ENCODE data around the gene ARVCF. TPM values are rescaled to one million over a fixed set of nuclear protein-coding genes. Genes with fewer than 3 reads are reported as not detected.

ARVCF gene
- total and polyA plus RNA-seq, 12 donors, result 22.2 to 58.9 (median 32.1) TPM

DNA sequence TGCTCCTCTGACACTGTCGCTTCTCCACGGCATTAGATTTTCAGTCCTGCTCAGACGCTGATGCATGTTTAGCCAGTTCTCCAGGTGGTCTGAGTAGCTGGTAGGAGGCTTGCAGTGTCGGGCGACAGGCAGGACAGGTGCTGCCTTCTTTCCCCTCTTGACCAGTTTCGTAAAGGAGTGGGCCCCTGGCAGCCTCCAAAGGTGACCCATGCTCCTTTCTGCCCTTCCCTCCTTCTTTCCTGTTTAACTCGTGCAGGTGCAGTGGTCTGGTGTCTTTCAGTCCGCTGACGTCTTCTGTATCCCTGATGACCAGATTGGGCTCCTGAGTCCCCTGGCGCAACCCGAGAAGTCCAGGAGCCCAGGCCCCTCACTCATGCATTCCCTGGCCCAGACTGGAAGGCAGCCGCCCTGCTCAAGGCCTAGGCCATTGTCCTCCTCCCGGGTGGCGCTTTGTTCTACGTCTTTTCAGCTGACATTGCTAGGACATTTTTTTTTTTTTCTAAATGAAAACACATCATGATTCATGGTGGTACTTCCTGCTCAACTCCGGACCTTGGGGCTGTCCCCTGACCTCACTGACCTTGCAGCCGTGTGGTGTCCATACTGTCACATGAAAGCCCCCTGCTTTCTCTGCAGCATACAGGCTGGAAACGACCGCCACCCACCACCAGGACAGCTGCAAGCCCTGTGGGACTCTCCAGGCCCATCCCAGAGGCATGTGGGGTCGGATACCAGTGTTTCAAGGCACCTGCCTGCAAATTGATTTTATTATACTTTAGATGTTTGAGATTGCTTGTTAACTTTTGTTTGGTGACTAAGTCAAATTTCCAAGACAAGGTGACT lies 49.5 kb downstream of the ARVCF start:
- Histone ChIP-seq H3K36me3 (peaks cover 0 to 89% (median 33%) of the 10 kb centered on the region in 9 donors), H3K9me3 (no peaks in the 10 kb centered on the region), H3K4me3 (no peak overlapping the region), H3K4me1 (peaks cover 4 to 20% (median 13%) of the 10 kb centered on the region in 9 donors), H3K27me3 (no peaks in the 10 kb centered on the region), H3K27ac (no peak overlapping the region)
- no peak for ATAC-seq
- no peak for DNase-seq
- TF ChIP-seq, protein P1, sequence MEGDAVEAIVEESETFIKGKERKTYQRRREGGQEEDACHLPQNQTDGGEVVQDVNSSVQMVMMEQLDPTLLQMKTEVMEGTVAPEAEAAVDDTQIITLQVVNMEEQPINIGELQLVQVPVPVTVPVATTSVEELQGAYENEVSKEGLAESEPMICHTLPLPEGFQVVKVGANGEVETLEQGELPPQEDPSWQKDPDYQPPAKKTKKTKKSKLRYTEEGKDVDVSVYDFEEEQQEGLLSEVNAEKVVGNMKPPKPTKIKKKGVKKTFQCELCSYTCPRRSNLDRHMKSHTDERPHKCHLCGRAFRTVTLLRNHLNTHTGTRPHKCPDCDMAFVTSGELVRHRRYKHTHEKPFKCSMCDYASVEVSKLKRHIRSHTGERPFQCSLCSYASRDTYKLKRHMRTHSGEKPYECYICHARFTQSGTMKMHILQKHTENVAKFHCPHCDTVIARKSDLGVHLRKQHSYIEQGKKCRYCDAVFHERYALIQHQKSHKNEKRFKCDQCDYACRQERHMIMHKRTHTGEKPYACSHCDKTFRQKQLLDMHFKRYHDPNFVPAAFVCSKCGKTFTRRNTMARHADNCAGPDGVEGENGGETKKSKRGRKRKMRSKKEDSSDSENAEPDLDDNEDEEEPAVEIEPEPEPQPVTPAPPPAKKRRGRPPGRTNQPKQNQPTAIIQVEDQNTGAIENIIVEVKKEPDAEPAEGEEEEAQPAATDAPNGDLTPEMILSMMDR (IDR thresholded peaks at IDR 0.05), result no peak
- WGBS, 2 donors, result 71 to 73% methylated on average over 20 of the region's 20 CpGs
- intact Hi-C loops (cut with DNase I), result loop anchor here in 4 of 10 donors (2.0 to 10.0 kb wide), 4 partner anchors 20 to 168 kb away; partner anchors contain the start of genes RANBP1 (in 1 of the 4), TRMT2A (in 1 of the 4) and ZDHHC8 (in 1 of the 4)

DNA sequence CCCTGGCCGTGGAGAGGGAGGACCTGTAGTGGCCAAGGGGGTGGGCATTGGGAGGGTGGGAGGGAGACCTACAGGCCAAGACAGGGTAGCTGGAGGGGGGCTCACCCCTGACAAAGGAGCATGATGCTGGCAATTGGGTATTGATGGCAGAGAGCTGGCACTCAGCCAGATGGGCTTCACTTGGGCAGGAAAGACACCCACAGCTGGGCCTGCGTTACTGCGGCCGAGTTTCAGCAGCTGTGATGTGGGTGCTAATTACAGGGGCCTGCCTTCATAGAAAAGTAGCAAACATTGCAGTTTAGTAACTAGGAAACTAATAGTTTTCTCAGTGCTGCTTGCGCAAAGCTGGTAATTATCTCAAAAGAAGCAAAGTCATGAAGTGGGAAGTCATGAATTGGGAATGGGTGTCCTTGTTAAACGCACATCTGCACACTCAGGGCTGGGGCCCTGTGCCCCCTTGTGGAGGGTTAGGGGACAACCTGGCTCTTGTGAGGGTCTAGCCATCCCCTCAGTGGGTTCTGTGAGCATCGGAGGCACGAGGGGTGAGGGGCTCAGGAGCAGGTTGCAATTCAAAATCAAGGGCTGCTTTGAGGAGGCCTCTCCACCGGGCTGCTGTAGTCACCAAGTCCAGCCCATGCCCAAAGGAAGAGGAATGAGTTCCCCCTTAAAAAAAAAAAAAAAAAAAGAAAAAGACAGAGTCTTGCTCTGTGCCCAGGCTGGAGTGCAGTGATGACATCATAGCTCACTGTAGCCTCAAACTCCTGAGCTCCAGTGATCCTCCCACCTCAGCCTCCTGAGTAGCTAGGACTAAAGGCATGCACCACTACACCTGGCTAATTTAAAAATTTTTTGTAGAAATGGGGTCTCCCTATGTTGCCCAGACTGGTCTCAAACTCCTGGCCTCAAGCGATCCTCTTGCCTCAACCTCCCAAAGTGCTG lies 50.6 kb downstream of the ARVCF start:
- TF ChIP-seq, protein P1 (IDR thresholded peaks at IDR 0.05), result peak in 3 of 9 donors; percentile 17 to 31 (median 22)
- intact Hi-C loops (cut with DNase I), result loop anchor here in 4 of 10 donors (2.0 to 10.0 kb wide), 4 partner anchors 21 to 169 kb away; partner anchors contain the start of genes RANBP1 (in 1 of the 4), TRMT2A (in 1 of the 4) and ZDHHC8 (in 1 of the 4)
- no peak for DNase-seq

DNA sequence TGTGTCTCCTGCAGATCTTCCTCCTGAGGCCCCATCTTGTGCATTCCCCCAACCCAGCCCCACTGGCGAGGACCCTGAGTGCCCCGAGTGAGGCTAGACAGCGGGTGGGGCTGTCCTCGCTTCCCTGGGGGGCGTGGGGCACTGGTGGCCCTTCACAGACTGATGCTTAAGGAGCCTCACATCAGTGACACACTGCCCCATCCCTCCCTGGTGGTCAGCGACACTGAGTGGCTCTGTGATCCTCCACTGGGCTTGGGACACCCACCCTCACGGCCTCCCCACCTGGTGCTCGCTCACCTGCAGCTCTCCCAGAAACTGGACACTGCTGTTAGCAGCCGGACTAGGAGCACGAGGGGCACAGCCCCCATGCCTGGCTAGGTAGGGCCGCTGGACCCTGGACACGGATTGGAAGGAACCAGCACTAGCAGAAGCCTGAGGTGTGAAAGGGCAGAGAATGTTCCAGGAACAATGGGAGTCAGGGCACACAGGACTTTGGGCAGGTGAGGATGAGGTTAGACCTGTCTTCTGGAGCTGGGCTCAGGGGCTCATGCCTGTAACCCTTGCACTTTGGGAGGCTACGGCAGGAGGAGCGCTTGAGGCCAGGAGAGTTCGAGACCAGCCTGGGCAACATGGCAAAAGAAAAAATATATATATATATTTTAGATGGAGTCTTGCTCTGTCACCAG lies 51.8 kb downstream of the ARVCF start:
- Histone ChIP-seq H3K27me3 (no peaks in the 10 kb centered on the region), H3K36me3 (peaks cover 0 to 74% (median 25%) of the 10 kb centered on the region in 9 donors), H3K27ac (no peak overlapping the region), H3K4me3 (no peak overlapping the region), H3K4me1 (peaks cover under 1 to 35% (median 22%) of the 10 kb centered on the region in 9 donors), H3K9me3 (no peaks in the 10 kb centered on the region)
- TF ChIP-seq, protein P1 (IDR thresholded peaks at IDR 0.05), result no peak
- intact Hi-C loops (cut with DNase I), result loop anchor here in 3 of 10 donors (10.0 kb wide), 3 partner anchors 150 to 170 kb away; partner anchors contain the start of genes RANBP1 (in 1 of the 3), TRMT2A (in 1 of the 3) and ZDHHC8 (in 1 of the 3)
- no peak for ATAC-seq
- WGBS, 2 donors, result 90 to 96% methylated on average over 15 of the region's 15 CpGs
- DNase-seq, result no peak

More for the DNA sequence above, 50.6 kb downstream of the ARVCF start:
- Histone ChIP-seq H3K9me3 (no peaks in the 10 kb centered on the region), H3K4me3 (no peak overlapping the region), H3K27ac (no peak overlapping the region), H3K27me3 (no peaks in the 10 kb centered on the region), H3K4me1 (peaks cover 4 to 28% (median 15%) of the 10 kb centered on the region in 9 donors), H3K36me3 (peaks cover 0 to 84% (median 27%) of the 10 kb centered on the region in 9 donors)
- no peak for ATAC-seq
- WGBS, 2 donors, result 84% methylated on average over 10 of the region's 10 CpGs

Data from heart right ventricle (tissue), 16 donors.